Loucy (cell line): ENCODE measurements around the gene C2CD4B.

Experiments
- CTCF ChIP-seq: fragments of 200-600 bp; sonication (generic); conservative IDR thresholded peaks from 2 replicates; pipeline ENCODE4 v1.5.1; 2014; ENCODE audit warnings: mild to moderate bottlenecking, antibody characterized with exemption, low read length
- EZH2phosphoT487 ChIP-seq: fragments of 200-600 bp; IDR thresholded peaks from 2 replicates; pipeline ENCODE4 v1.6.1; 2018; ENCODE audit warnings: antibody characterized with exemption, mild to moderate bottlenecking, moderate library complexity, borderline replicate concordance

DNA sequence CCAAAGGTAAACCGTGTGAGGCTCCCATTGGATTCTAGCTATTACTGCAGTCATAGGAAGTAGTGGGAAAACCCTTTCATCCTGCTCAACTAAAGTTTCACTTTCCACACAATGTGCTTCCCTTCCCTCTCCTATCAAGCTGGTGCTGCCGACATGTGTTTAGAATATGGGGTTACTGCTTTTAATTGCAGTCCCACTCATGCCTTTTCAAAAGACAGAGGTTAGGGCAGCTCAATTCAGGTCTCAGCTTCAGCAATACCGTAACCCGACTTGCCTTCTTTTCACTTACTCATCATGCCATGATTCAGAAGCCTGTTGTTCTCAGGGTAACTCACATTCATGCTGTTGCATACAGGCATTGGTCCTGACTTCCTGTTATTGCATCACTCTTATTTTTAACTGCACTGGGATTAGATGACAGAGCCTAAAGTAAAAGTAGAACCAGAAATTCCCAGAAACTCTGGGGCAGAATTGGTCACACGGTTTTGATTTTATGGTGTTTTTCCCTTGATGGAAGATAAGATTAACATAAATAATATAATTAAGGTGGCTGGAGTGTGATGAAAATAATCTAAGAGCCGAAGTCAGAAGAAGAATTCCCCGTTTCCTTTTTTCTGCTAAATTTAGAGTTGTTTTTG lies 45.7 kb downstream of the C2CD4B start:
- TF ChIP-seq CTCF (no peak), EZH2phosphoT487 (no peak)
